Colon (tissue), 2 donors: ENCODE measurements around the gene SNX33.
"Not testable (repeated sequence)": the region's sequence is repeated elsewhere in the genome, so short reads cannot be mapped to it uniquely, and the experiment has no call there.

ENCODE experiments used
- FAIRE-seq: peaks from 2 replicates; lab custom pipeline; 2012; peaks lifted over from hg19 to GRCh38; lab: Jason Lieb, UNC
- donor health status: control.
- donor health status: control.

The SNX33 gene

DNA sequence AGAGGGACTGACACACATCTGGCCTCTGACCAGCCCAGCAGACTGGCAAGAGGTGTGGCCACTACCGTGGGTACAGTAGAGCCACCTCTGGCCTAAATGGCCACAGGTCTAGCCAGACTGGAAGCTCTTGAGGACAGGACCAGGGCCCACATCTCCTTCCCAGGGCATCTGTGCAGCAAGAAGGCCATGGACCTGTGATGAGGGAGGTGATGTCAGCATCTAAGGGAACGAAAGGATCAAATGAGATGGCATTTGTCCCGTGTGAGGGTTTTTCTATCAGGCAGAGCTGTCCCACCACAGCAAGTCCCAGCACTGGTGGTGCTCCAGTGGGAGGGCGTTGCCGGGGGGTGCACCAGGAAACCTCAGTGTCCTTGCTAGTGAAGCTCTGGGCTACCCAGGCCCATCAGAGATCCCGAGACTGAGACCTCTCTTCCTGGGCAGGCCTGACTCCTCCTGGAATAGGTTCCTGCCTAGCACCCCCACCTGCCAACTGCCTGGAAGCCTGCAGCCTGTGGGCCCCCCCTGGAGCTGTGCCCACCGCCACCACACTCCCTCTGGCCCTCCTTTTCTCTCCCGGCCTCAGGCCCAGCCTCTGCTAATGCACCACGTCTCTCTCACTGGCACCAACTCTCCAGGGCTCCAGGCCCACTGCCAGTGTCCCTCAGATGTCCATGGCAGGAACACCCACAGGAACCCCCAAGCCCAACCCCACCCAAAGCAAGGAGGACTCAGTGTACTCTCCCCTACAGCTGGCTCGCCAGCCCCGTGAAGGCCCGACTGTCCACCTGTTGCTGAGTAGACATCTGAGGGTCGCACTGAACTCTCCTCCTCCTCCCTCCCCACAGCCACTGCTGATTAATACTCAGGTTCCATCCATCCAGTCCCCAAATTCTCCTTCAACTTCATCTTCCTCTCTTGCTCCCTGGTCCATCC is 53.6 kb downstream of the SNX33 start:
- not testable (repeated sequence) for FAIRE-seq

DNA sequence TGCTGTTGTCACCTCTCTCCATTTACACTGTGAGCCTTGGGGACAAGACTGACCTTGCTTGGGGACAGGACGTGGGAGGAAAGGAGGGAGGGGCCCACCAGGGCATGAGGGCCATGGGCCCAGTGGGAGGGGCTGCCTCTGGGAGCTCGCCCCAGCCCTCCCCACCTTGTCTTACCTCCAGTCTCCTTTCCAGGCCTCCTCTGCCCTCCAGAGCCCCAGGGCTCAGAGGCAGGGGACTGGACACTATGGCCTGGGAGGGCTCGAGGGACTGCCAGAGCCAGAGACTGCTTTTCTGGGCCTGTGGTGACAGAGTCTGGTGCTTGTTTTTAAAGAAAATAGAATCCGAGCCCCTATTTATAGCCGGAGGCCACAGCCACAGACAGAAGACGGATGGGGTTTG is 54.7 kb downstream of the SNX33 start:
- no peak for FAIRE-seq

GRCh38 chr15:75703440-75704262 is 55.9 kb downstream of the SNX33 start:
- FAIRE-seq = not testable (repeated sequence)

GRCh38 chr15:75704263-75704615 is 56.5 kb downstream of the SNX33 start:
- no peak for FAIRE-seq

GRCh38 chr15:75704618-75705017 is 56.9 kb downstream of the SNX33 start:
- no peak for FAIRE-seq

GRCh38 chr15:75705375-75705774 is 57.7 kb downstream of the SNX33 start:
- FAIRE-seq = not testable (repeated sequence)

- FAIRE-seq = no peak
Observed at GRCh38 chr15:75705854-75706681, 58.4 kb downstream of the SNX33 start.

GRCh38 chr15:75706682-75706954 is 58.9 kb downstream of the SNX33 start:
- FAIRE-seq = no peak

GRCh38 chr15:75709458-75709857 is 61.7 kb downstream of the SNX33 start:
- FAIRE-seq = not testable (repeated sequence)

GRCh38 chr15:75710874-75711273 is 63.2 kb downstream of the SNX33 start:
- not testable (repeated sequence) for FAIRE-seq

GRCh38 chr15:75711495-75711894 is 63.8 kb downstream of the SNX33 start:
- FAIRE-seq = not testable (repeated sequence)
